HG02571 (cell line): ENCODE data around the gene LRP11.
"Not testable (repeated sequence)": the region's sequence is repeated elsewhere in the genome, so short reads cannot be mapped to it uniquely, and the experiment has no call there.

Experiments
- ATAC-seq: cut with Tn5 transposase; IDR thresholded peaks from one replicate; pipeline ENCODE4 v1.9.1; 2021; ENCODE audit warnings: mild to moderate bottlenecking, moderate library complexity; ENCODE audit not compliant: unreplicated experiment

The LRP11 gene

DNA sequence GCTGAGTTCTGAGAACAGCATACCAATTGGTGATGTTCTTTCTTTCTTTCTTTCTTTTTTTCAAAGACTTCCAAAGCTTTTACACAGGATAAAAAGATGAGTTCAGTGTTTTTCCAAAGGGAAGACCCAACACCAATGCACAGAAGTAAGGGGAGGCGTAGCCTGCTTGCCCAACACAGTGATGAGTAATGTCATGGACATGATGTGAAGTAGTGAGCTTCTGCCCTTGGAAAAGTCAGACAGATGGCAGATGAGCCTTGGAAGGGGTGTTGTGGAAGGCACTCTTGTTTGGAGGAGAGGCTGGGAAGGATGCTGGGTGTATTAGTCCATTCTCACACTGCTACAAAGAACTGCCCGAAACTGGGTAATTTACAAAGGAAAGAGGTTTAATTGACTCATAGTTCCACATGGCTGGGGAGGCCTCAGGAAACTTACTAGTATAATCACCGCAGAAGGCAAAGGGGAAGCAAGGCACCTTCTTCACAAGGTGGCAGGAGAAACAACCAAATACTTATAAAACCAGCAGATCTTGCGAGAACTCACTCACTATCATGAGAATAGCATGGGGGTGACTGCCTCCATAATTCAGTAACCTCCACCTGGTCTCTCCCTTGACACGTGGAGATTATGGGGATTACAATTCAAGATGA lies 12.6 kb downstream of the LRP11 start:
- ATAC-seq: no peak

DNA sequence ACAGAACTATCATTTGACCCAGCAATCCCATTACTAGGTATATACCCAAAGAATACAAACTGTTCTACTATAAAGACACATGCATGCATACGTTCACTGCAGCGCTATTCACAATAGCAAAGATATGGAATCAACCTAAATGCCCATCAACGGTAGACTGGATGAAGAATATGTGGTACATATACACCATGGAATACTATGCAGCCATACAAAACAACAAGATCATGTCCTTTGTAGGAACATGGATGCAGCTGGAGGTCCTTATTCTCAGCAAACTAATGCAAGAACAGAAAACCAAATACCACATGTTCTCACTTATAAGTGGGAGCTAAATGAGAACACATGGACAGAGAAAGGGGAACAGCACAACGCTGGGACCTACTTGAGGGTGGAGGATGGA lies 15.8 kb downstream of the LRP11 start:
- not testable (repeated sequence) for ATAC-seq

DNA sequence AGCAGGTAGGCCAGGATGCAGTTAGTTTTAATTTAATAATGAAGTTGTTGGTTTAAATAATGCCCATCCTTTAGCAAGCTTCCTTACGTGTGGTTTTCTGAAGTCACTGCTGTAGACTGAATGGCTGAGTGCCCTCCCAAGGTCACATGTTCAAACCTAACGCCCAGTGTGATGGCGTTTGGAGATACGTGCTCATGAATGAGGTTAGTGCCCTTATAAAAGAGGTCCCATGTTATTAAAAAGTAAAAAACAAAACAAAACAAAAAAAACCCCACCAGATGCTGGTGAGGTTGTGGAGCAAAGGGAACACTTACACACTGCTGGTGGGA lies 16.3 kb downstream of the LRP11 start:
- ATAC-seq: no peak

DNA sequence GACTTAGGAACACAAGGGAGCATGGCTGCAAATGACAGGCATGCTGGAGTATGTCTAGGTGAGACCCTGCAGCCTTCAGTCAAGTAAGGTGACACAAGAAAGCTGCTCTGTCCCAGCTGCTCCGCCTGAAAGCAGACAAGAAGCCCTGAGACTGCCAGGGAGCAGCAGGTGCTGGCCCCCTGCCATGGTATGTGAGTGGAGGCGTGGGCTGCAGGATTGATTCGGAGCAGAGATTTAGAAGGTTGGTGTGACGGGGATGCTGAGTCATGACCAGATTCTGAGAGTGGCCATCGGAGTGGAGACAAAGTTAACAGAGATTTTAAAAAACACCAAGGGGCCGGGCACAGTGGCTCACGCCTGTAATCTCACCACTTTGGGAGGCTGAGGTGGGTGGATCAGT lies 17.8 kb downstream of the LRP11 start:
- no peak for ATAC-seq

DNA sequence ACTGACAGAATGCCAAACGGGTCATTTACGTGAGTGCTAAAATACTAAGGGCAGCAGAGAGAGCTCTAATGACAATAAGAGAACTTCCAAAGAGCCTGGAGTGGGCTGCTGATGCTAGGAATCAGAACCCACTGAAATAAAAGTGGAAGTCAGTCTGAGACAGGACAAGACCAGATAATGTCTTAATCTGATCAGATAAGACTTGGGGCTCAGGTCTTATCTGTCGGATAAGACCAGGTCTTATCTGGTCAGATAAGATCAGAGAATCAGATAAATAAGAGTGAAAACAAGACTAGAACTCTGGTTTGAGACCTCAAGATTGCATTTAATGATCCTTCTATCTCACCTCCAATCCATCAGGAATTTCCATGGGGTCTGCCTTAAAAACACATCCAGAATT lies 18.6 kb downstream of the LRP11 start:
- no peak for ATAC-seq

DNA sequence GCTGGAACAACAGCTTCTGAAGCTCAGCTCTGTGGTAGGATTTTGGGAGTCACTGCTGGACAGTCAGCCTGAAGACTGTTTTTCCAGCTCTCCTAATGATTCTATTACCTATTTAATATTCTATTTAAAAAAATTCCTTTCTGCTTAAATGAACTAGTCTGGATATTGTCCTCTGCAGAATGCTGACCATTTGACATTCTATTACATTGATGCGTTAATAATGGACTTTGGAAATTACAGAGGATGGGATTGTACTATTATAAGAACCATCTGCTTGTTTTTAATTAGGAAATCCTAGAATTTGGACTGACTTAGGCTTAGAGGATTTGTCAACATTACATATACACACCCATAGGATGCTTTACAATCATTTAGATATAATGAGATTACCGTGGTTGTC lies 19.7 kb downstream of the LRP11 start:
- ATAC-seq: no peak

DNA sequence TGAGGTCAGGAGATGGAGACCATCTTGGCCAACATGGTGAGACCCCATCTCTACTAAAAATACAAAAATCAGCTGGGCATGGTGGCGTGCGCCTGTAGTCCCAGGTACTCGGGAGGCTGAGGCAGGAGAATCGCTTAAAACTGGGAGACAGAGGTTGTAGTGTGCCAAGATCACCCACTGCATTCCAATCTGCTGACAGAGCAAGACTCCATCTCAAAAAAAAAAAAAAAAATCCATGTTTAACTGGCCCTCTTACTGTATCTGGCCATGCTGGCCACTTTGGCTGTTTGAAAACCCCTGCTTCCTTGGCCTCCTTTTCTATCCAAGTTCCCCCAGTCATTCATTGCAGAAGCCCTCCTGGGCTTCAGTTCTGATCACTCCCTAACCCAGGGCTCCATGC lies 20.1 kb downstream of the LRP11 start:
- not testable (repeated sequence) for ATAC-seq

DNA sequence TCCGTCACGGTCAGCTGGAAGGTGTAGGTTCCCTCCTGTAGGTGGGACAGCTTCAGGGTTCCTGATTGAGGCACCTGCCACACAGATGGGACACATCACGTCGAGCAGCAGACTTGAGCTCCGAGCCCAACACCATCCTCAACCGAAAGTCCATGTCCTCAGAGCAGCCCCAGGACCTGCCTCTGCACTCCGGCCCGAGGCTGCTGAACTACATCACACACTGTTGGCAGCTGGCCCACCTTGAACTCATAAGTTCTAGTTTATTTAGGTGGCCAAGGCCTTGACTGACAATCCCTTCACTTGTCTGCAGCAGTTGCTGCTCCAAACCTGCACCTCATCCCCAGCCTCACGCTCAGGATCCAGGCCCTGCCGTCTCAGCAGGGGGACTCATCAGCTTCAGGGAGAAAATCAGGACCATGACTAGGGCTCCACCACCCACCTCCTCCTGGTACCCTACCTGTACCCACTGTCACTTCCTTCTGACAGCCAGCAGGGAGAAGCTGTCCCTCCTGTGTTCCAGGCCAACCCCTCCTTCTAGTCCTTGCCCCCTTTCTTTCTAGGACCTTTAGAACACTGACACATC lies 21.0 kb downstream of the LRP11 start:
- no peak for ATAC-seq

DNA sequence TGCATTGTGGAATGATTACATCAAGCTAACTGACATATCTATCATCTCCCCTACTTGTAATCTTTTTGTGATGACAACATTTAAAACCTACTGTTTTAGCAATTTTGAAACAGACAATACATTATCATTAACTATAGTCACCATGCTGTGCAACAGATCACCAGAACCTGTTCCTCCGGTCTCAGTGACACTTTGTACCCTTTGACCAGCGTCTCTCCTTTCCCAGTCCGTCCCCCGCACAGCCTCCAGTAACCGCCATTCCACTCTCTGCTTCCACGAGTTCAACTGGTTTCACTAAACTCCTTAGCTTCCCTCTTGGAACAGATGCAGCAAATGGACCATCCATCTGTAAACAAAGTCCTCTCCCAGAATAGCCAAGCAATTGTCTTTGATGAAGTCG lies 21.8 kb downstream of the LRP11 start:
- no peak for ATAC-seq

DNA sequence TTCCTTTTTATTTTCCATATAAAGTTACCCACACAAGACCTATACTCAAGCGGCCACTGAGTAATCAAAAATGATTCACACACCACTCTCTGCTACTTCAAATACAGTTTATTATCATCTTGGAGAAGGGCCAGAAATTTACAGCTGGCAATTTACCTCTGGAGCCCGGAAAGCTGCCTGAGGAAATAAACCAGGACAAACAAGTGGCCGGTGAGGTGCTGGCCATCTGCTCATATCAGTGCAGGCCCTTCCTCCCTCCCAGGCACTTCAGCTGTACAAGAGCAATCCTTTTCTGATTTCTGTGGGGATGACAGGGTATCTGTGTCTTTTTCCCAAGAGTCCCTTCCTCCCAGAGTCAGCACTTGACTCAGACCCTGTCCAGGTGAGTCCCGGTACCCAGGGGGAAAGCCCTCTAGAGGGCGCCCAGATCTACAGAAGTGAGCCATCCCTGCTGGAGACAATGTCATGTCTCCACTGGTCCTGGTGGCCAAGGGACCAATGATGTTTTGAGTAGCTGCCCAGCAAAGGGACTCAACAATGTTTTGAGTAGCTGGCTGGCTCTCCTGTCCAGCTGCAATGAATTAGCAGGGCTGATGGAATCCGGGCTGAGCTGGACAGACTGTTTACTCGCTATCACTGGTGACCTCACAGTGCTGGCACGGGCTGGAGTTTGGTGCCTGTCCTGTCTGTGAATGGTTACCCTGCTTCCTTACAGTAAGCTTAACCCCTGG lies 23.6 kb downstream of the LRP11 start:
- no peak for ATAC-seq

DNA sequence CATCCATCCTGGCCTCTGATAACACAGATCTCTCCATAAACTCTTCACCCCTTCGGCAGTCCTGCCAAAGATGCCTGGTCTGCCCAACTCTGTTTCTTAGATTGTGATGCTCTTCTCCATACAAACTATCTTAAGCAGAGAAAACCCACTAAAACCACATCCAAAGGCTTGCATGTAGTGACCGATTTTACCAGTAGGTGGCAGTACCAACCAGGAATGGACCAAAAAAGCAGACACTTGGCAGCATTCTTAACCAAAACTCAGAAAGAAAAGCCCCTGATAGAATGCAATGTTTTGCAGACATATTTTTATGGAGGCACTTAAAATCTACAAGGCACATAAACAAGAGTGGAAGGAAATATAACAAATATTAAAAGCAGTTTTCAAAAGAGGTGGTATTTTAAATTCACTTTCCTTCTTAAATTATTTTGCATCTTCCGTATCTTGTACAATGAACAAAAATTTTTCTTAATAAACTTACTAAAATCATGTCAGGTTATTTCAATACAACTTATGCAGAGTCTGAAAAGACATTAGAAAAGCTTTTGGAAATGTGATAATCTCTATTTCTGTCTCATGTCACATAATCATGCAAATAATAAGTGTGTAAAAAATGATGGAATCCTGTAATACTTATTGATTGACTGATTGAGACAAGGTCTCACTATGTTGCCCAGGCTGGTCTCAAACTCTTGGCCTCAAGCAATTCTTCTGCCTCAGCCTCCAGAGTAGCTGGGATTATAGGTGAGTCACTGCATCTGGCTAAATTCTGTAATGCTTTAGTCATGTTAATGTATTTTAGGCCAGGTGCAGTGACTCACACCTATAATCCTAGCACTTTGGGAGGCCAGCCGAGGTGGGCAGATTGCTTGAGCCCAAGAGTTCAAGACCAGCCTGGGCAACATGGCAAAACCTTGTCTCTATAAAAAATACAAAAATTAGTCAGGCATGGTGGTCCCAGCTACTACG lies 29.4 kb downstream of the LRP11 start:
- no peak for ATAC-seq

DNA sequence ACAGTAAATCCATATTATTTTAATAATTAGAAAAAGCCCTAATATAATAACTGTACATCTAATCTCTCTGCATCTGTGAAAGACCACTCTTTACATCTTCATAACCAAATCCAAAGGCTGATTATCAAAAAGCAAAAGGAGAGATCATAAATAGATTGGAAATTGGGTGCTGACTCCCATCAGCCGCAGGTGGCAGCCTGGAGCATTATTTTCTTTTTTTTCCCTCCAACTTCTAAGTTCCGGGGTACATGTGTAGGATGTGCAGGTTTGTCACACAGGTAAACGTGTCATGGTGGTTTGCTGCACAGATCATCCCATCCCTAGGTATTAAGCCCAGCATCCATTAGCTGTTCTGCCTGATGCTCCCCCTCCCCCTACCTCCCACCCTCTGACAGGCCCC lies 30.5 kb downstream of the LRP11 start:
- ATAC-seq: no peak

DNA sequence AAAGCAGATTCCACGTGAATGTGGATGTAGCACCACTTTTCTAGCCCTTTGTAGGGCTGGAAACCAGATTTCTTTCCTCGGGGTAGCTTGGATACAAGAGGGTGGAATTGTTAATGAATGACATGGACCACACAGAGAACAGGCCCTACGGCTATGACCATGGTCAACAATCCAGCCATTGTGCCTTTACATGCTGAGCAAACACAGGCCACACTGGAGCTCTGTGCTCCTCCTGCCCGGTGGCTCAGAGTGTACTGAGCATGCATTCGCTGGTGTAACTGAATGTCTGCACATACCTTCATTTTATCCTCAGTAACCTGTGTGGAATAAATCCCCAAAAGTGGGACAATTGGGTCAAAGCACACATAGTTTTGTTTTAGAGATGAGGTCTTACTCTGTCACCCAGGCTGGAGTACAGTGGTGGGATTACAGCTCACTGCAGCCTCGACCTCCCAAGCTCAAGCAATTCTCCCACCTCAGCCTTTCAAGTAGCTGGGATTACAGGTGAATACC lies 32.8 kb downstream of the LRP11 start:
- no peak for ATAC-seq

DNA sequence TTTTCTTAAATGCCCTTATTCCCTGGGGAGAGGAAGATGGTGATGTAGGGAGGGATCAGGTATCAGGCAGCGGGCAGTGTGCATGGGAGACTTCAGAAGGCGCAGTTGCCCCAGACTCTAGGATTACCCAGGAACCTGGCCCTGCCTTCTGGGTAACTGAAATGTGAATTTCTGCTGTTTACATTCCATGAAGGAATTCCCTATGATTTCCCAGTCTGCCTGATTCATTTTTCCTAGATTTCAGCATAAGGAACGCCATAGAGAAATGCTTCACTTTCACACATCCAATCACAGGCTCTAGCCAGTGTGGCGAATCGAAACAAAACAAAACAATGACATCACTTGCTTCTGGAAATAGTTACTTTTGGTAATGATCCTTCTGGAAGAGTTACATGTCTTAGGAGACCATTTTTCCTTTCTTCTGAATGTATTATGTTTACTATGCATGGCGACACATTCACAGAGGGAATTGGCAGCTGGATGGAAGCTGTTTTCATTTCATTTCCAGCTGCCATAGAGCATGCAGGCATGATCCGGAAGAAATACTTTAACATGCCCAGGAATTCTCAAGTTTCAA lies 33.3 kb downstream of the LRP11 start:
- no peak for ATAC-seq

DNA sequence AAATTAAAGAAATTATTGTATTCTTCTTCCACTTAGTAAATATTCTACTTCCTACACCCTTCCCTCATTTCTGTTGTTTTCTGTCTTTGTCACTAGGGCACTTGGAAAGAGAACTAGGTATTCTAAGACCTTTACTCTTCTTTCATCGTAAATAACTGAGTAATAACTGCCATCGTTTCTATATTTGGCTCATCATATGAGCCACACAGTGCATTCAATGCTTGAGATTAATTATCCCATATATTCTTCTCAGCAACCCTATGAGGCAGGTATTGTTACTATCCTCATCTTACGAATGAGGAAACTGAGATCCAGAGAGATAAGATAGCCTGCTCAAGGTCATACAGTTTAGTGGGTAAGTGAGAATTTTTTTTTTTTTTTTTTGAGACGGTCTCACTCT lies 38.9 kb downstream of the LRP11 start:
- ATAC-seq: no peak

DNA sequence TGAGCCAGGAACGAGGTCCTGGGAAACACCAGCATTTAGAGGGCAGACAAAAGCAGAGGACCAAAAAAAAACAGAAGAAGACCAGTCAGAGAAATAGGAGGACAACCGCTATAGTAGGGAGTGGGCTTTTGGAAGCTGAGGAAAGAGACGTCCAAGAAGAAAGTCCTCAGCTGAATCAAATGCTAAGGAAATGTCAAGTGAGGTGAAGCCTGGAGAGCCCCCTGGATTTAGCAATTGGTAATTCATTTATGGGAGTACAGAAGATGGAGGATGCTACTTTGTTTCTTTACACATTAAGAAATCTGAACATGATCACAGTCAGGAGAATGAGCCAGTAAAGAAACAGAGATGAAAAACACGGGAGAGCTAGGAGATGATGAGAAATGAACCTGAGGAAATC lies 41.1 kb downstream of the LRP11 start:
- ATAC-seq: no peak

DNA sequence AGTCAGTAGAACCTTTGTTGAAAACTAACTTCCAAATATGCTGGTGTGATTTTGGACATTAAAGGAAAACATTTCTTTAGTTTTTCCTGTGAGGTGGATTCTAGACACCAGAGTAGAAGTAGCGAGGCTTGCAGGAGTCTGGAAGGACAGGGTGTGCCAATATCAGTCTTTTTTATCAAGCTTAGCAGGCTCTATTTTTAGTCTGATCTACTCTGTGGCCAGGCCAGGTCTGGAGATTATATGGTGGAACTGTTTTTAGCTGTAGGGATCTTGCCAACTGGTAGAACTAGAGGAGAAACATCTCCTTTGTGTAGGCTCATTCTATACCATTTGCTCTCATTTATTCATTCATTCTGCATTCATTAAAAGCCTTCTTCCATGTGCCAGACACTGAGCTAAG lies 42.7 kb downstream of the LRP11 start:
- ATAC-seq: no peak

DNA sequence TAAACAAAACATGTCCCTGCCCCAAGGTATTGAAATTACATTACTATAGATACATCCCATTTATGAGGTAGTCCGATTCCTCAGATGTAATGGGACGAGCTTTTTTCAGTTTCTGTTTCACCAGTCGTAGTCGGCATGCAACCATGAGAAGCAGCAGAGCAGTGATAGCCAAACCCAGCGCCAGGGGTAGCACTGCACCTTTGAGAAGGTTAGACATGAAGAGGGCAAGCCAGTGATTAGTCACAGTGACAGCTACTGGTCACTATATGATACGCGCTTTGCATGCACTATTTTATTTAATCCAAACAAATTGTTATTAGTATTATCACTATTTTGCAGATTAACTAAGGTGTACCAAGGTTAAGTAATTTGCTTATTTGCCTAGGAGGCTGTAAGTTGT lies 43.7 kb downstream of the LRP11 start:
- ATAC-seq: no peak

DNA sequence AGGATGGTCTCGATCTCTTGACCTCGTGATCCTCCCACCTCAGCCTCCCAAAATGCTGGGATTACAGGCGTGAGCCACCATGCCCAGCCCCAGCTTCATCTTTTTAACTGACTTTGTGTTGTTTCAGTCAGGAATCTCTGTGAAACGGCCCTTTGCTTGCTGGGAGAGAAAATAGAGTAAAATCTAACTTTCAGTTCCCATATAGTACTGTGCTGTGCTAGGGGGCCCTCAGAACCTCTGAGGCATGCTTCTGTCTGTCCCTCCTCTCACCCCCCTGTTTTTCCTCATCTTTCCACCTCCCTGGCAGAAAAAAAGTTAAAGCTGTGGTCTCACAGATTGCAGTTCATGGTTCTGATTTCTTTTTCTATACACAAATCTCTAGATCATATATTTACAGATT lies 48.4 kb downstream of the LRP11 start:
- ATAC-seq: no peak

DNA sequence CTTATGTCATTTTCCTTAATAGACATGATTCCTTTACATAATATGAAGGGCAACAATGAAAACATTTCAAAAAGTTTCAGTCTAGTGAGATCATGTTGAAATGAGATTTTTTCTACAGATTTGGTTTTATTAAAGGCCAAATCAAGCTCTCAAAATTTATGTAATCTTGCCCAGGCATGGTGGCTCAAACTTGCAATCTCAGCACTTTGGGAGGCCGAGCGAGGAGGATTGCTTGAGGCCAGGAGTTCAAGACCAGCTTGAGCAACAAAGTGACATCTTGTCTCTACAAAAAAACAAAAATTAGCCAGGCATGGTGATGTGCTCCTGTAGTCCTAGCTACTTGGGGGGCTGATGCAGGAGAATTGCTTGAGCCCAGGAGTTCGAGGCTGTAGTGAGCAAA lies 50.8 kb downstream of the LRP11 start:
- ATAC-seq: no peak

DNA sequence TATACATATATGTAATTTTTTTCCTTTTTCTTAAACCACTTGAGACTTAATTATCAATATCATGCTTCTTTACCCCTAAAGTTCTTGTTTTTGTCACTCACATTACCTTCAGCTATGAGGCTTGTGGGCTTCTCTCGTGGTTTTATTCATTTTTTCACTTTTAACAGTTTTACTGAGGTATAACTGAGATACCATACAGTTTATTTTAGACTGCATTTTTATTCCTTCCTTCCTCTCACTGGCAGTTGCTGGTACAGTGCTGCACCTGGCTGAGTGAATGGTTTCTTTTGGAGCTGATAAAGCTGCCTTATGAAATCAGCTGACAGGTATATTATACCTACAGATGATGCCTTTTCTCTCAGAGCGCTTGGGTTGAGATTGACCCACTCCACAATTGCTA lies 54.4 kb downstream of the LRP11 start:
- ATAC-seq: no peak
